Sigmoid colon (tissue), 7 donors: ENCODE measurements around the gene ROR1. TPM values are rescaled to one million over a fixed set of nuclear protein-coding genes. Genes with fewer than 3 reads are reported as not detected.
A peak's percentile ranks its signal among the peaks of the same experiment; 100 is the strongest.

Experiments
- DNase-seq: peaks from one replicate; pipeline ENCODE4 v3.0.0-alpha.2; 2019
- H3K27ac ChIP-seq, 4 donors: fragments of 200-600 bp; sonication (generic); one replicate each; pipeline ENCODE4 v1.5.1; 2016 to 2019; ENCODE audit warnings: mild to moderate bottlenecking in 1 of 4
- H3K27me3 ChIP-seq, 3 donors: fragments of 200-600 bp; sonication (generic); one replicate each; pipeline ENCODE4 v1.5.1; 2019; ENCODE audit warnings: mild to moderate bottlenecking in 1 of 3
- H3K36me3 ChIP-seq, 4 donors: fragments of 200-600 bp; sonication (generic); one replicate each; pipeline ENCODE4 v1.5.1; 2016 to 2019
- H3K4me1 ChIP-seq, 4 donors: fragments of 200-600 bp; sonication (generic); one replicate each; pipeline ENCODE4 v1.5.1; 2017 to 2019
- H3K4me3 ChIP-seq, 4 donors: fragments of 200-600 bp; sonication (generic); one replicate each; pipeline ENCODE4 v1.5.1; 2017 to 2019; ENCODE audit warnings: mild to moderate bottlenecking in 2 of 4, moderate library complexity in 1 of 4
- H3K9me3 ChIP-seq, 4 donors: fragments of 200-600 bp in 3 of 4; sonication (generic) in 3 of 4; one replicate each; pipeline versions ENCODE4 v1.5.1 to v1.6.1; 2013 to 2019
- CTCF ChIP-seq, 4 experiments: fragments of 450-650 bp in 3 of 4; fragments of 200-600 bp in 1 of 4; IDR thresholded peaks; one replicate each; pipeline ENCODE4 v1.5.1; 2016 to 2019; ENCODE audit warnings: antibody characterized with exemption in 4 of 4, mild to moderate bottlenecking in 3 of 4, moderate library complexity in 2 of 4
- EP300 ChIP-seq, 4 donors: sonication (generic); formaldehyde crosslinking; IDR thresholded peaks; one replicate each; pipeline ENCODE4 v1.6.1; 2017; ENCODE audit warnings: antibody characterized with exemption in 4 of 4
- POLR2A ChIP-seq, 2 donors: fragments of 450-650 bp; IDR thresholded peaks; one replicate each; pipeline ENCODE4 v1.6.1; 2016; ENCODE audit warnings: antibody characterized with exemption in 2 of 2, mild to moderate bottlenecking in 2 of 2, moderate library complexity in 2 of 2
- POLR2AphosphoS5 ChIP-seq, 4 donors: sonication (generic); formaldehyde crosslinking; IDR thresholded peaks; one replicate each; pipeline ENCODE4 v1.6.1; 2017; ENCODE audit warnings: antibody characterized with exemption in 4 of 4
- WGBS, 2 donors: extraction: QIAGEN DNeasy Blood & Tissue Kit; methylation state at CpG; one replicate each; pipeline ENCODE4 v1.1.7; 2013; 5-methylcytosine and 5-hydroxymethylcytosine counted together
- intact Hi-C: fragments of 100-400 bp; cut with DNase I; formaldehyde crosslinking; loops from one replicate; pipeline ENCODE4 v1.15.1; 2023
- polyA plus RNA-seq, 3 donors: library from polyadenylated mRNA; stranded (reverse); fragments of 200-250 nt; gene quantifications; one replicate each; pipeline ENCODE4 v1.2.3, GENCODE V29; 2013
- total RNA-seq, 4 donors: library from RNA; depleted of rRNA; stranded (reverse); fragments of >200 nt; gene quantifications; one replicate each; pipeline ENCODE4 v1.1.0, GENCODE V29; 2016
- donor health status: healthy with polysubstance abuse.
- donor health status: Bipolar disorder and iron deficiency.
- donor health status: healthy.

Gene ROR1
- total and polyA plus RNA-seq, 7 donors, result under 0.01 to 37.1 (median 27.3) TPM

DNA sequence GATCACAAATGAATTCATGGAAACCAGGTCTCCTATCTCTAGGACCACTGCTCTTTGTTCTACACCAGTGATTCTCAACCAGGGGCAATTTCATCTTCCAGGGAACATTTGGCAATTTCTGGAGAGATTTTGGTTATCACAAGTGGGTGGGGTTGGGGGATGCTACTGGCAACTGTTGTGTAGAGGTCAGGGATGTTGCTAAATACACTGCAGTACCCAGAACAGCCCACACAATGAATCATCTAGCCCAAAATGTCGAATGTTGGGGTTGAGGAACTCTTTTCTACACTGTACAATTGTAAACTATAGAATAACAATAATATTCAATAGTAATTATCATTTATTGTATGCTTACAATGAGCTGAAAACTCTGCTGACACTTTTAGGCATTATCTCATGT lies 373.9 kb downstream of the ROR1 start:
- H3K36me3 ChIP-seq, result peaks cover 0 to 21% (median under 1%) of the 10 kb centered on the region in 4 donors

GRCh38 chr1:64150266-64150665 lies 376.4 kb downstream of the ROR1 start:
- no peak overlapping the region for H3K27ac ChIP-seq
- no peaks in the 10 kb centered on the region for H3K9me3 ChIP-seq
- H3K36me3 ChIP-seq, result peaks cover 0 to 15% (median 0%) of the 10 kb centered on the region in 4 donors
- TF ChIP-seq EP300 (IDR thresholded peaks at IDR 0.05) (no peak), POLR2A (IDR thresholded peaks at IDR 0.05) (no peak), POLR2AphosphoS5 (IDR thresholded peaks at IDR 0.05) (no peak), CTCF (IDR thresholded peaks at IDR 0.05) (no peak)
- H3K27me3 ChIP-seq, result no peaks in the 10 kb centered on the region
- 86 to 89% methylated on average over 4 of the region's 4 CpGs for WGBS, 2 donors
- intact Hi-C loops, result no loop called here
- H3K4me1 ChIP-seq, result no peaks in the 10 kb centered on the region
- no peak for DNase-seq
- no peak overlapping the region for H3K4me3 ChIP-seq

More for the DNA sequence above, 373.9 kb downstream of the ROR1 start:
- WGBS, 2 donors, result 28 to 65% methylated on average over 1 of the region's 1 CpG
- Histone ChIP-seq H3K9me3 (no peaks in the 10 kb centered on the region), H3K27ac (no peak overlapping the region), H3K4me3 (no peak overlapping the region), H3K27me3 (no peaks in the 10 kb centered on the region), H3K4me1 (no peaks in the 10 kb centered on the region)
- no peak for DNase-seq
- intact Hi-C loops, result no loop called here
- TF ChIP-seq POLR2AphosphoS5 (IDR thresholded peaks at IDR 0.05), result no peak

DNA sequence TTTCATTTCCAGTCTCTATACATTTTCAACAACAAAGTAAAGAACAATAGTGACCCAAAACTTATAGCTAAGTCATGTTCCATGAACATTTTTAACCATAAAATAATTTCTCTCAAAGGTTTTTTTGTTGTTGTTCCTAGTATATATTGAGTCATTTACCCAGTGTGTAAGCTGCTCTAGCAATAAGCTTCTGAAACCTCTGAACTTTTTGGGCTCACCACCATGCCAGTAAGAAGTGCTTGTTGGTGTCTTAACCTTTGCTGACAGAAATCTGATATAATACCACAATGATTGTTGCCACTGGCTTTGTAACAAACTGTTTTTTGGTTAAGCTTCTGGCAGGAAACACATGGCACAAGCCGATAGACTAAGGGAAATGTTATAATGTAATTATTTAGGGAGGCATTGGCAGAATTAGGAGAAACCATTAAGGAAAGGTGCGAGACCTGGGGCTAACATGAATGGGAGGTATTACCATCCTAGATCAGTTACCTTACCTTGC lies 377.0 kb downstream of the ROR1 start:
- Histone ChIP-seq H3K4me3 (no peak overlapping the region), H3K4me1 (no peaks in the 10 kb centered on the region), H3K27ac (no peak overlapping the region), H3K36me3 (peaks cover 0 to 10% (median 0%) of the 10 kb centered on the region in 4 donors), H3K9me3 (no peaks in the 10 kb centered on the region), H3K27me3 (no peaks in the 10 kb centered on the region)
- 80 to 93% methylated on average over 2 of the region's 2 CpGs for WGBS, 2 donors
- intact Hi-C loops, result no loop called here
- DNase-seq, result no peak
- TF ChIP-seq EP300 (IDR thresholded peaks at IDR 0.05), result no peak

- DNase-seq, result no peak
- TF ChIP-seq POLR2A (IDR thresholded peaks at IDR 0.05) (no peak), POLR2AphosphoS5 (IDR thresholded peaks at IDR 0.05) (no peak), CTCF (IDR thresholded peaks at IDR 0.05) (no peak), EP300 (IDR thresholded peaks at IDR 0.05) (no peak)
- 61 to 64% methylated on average over 1 of the region's 1 CpG for WGBS, 2 donors
- no peak overlapping the region for H3K27ac ChIP-seq
- no peaks in the 10 kb centered on the region for H3K9me3 ChIP-seq
- intact Hi-C loops, result no loop called here
- no peaks in the 10 kb centered on the region for H3K27me3 ChIP-seq
- no peaks in the 10 kb centered on the region for H3K4me1 ChIP-seq
- no peak overlapping the region for H3K4me3 ChIP-seq
- H3K36me3 ChIP-seq, result peaks cover 0 to 14% (median 0%) of the 10 kb centered on the region in 4 donors
Observed at GRCh38 chr1:64155278-64155677, 381.5 kb downstream of the ROR1 start.

- no peak for TF ChIP-seq CTCF (IDR thresholded peaks at IDR 0.05)
- no peak for TF ChIP-seq EP300 (IDR thresholded peaks at IDR 0.05)
- peak in 1 of 4 donors; percentile 59 for TF ChIP-seq POLR2AphosphoS5 (IDR thresholded peaks at IDR 0.05)
- TF ChIP-seq POLR2A (IDR thresholded peaks at IDR 0.05), result no peak
- Histone ChIP-seq H3K27me3 (no peaks in the 10 kb centered on the region), H3K27ac (peak overlapping the region in 2 of 4 donors; percentile 47 to 53), H3K9me3 (no peaks in the 10 kb centered on the region), H3K36me3 (peaks cover 0 to 14% (median 0%) of the 10 kb centered on the region in 4 donors), H3K4me3 (no peak overlapping the region), H3K4me1 (peaks cover 0 to 29% (median 17%) of the 10 kb centered on the region in 4 donors)
- peak; percentile 71 for DNase-seq
- 15 to 55% methylated on average over 1 of the region's 1 CpG for WGBS, 2 donors
- intact Hi-C loops, result no loop called here
Observed at GRCh38 chr1:64161357-64161941, 387.6 kb downstream of the ROR1 start.
